DND-41 (cell line): Measurements from ENCODE around the gene STK4.

Experiments used
- EZH2 ChIP-seq: IDR thresholded peaks from 3 replicates; pipeline ENCODE4 v1.6.1; 2012; ENCODE audit warnings: borderline replicate concordance, low read depth, mild to moderate bottlenecking, moderate library complexity, low read length, inconsistent platforms; ENCODE audit not compliant: severe bottlenecking
- TF ChIP-seq, protein P1 (sequence below): IDR thresholded peaks from 2 replicates; pipeline ENCODE4 v1.5.1; 2012; ENCODE audit warnings: borderline replicate concordance, low read length, moderate library complexity, mild to moderate bottlenecking; ENCODE audit not compliant: poor library complexity, severe bottlenecking; ENCODE audit errors: extremely low read depth

DNA sequence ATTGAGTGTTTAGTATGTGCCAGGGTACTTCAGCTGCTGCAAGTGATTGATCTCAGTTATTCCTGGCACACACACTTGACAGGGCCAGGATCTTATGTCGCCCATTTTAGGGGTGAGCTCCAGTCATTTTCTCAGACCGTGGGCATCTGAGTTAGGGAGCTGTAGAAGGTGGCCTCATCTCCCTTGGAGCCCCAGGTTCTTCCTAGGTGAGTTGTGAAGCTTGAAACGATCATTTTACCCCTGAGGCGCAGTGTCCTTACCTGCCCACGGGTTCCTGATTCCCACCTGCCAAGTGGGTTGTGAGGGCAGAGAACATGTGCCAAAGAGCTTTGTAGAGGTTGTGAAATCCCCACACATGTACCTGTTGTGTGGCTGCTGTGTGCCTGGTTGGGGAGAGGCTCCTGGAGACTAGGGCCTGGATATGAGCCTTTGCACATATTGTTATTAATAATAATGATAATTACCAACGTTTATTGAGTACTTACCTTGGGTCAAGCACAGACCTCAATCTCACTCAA is 135.1 kb downstream of the STK4 start:
- TF ChIP-seq, protein P1, sequence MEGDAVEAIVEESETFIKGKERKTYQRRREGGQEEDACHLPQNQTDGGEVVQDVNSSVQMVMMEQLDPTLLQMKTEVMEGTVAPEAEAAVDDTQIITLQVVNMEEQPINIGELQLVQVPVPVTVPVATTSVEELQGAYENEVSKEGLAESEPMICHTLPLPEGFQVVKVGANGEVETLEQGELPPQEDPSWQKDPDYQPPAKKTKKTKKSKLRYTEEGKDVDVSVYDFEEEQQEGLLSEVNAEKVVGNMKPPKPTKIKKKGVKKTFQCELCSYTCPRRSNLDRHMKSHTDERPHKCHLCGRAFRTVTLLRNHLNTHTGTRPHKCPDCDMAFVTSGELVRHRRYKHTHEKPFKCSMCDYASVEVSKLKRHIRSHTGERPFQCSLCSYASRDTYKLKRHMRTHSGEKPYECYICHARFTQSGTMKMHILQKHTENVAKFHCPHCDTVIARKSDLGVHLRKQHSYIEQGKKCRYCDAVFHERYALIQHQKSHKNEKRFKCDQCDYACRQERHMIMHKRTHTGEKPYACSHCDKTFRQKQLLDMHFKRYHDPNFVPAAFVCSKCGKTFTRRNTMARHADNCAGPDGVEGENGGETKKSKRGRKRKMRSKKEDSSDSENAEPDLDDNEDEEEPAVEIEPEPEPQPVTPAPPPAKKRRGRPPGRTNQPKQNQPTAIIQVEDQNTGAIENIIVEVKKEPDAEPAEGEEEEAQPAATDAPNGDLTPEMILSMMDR = no peak
- TF ChIP-seq EZH2 = no peak
